ENCODE data around the gene GPR137B.

GRCh38 chr1:236154671-236155398 lies 12.5 kb downstream of the GPR137B start:
- TF ChIP-seq CTCF (IDR thresholded peaks at IDR 0.05 in 2 of 3, conservative IDR thresholded peaks at IDR 0.05 in 1 of 3; ENCODE audit: borderline replicate concordance in 1 of 3, insufficient read depth in 1 of 3, low read depth in 2 of 3, low read length in 2 of 3) = no peak
- no peak for TF ChIP-seq EZH2phosphoT487 (IDR thresholded peaks at IDR 0.05; ENCODE audit: borderline replicate concordance)
- TF ChIP-seq MAX (IDR thresholded peaks at IDR 0.05) = no peak
- no peak for TF ChIP-seq ZFX (IDR thresholded peaks at IDR 0.05)
- TF ChIP-seq EZH2 (IDR thresholded peaks at IDR 0.05) = no peak
- no peak for TF ChIP-seq SIN3A (IDR thresholded peaks at IDR 0.05; ENCODE audit: low read depth)
- no peak for TF ChIP-seq POLR2A (IDR thresholded peaks at IDR 0.05; ENCODE audit: borderline replicate concordance, extremely low read depth, insufficient read depth, insufficient read length)
- no peak for TF ChIP-seq REST (IDR thresholded peaks at IDR 0.05; ENCODE audit: low read depth)
- TF ChIP-seq CBX3 (IDR thresholded peaks at IDR 0.05; ENCODE audit: low read depth) = no peak

Data from HCT116 (cell line).